Thyroid gland (tissue), 4 donors: Measurements from ENCODE around the gene IL19.

Source experiments
- CTCF ChIP-seq, 6 experiments: fragments of 200-600 bp in 3 of 6; fragments of 450-650 bp in 3 of 6; sonication (generic) in 3 of 6; IDR thresholded peaks; one replicate each; pipeline ENCODE4 v1.5.1; 2016 to 2019; ENCODE audit warnings: antibody characterized with exemption in 6 of 6, mild to moderate bottlenecking in 2 of 6, inconsistent platforms in 1 of 6, moderate library complexity in 1 of 6
- POLR2A ChIP-seq, 2 donors: fragments of 450-650 bp; IDR thresholded peaks; one replicate each; pipeline ENCODE4 v1.6.1; 2017; ENCODE audit warnings: antibody characterized with exemption in 2 of 2, mild to moderate bottlenecking in 2 of 2, moderate library complexity in 1 of 2

DNA sequence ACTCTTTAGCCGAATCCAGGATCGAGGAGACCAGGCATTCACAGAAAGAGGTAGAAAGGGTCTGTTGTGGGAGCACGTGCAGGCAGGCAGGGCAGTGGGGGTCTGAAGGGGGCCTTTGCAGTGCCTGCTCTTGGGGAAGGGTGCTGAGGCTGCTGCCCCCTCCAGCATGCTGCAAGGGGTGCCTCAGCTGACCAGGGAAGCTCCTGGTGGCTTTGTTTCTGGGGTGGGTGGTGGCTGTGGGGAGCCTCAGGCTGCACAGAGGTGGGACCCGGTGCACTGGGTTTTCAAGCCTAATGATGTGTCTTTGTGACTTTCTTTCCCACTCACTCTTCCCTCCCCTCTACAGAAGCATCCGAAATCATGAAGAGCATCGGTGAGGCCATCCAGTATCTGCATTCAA, 41.5 kb upstream of the IL19 start:
- TF ChIP-seq POLR2A (IDR thresholded peaks at IDR 0.05) (no peak), CTCF (IDR thresholded peaks at IDR 0.05) (no peak)
